Measurements from ENCODE around the gene ICA1L. TPM values are rescaled to one million over a fixed set of nuclear protein-coding genes. Genes with fewer than 3 reads are reported as not detected.

ICA1L gene
- polyA plus RNA-seq, 1 of the 3 experiments (the other 2 are of a cell fraction), result 3.7 TPM

- DNase-seq, result no peak
These were observed 100.2 kb downstream of the ICA1L start for GRCh38 chr2:202771336-202771735.

DNA sequence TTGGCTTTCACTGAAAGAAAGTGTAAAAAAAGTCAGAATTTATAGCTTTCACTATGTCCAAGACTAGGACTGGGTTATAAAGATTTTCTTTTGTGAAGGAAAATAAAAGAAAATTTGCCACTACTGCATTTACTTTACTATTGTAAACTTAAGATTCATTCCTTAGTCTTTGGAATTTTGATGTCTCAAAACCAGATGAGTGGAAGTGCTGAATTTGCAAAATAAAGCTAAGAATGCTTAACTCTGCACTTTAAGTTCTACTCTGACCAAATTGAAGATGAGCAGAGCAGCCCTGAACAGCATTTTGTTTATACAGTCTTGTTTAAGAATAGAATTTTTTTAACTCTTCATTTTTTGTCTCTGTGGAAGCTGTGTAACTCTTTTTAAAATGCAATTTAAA lies 102.4 kb downstream of the ICA1L start:
- Histone ChIP-seq H3F3A (replicated peaks; ENCODE audit: insufficient read depth) (no peaks in the 10 kb centered on the region), H2AFZ (ENCODE audit: low read depth) (no peak overlapping the region), H3K9me2 (no peaks in the 10 kb centered on the region), H3K4me3 (ENCODE audit: low read depth in 2 of 2, low read length in 1 of 2) (no peak overlapping the region), H3K79me2 (ENCODE audit: insufficient read depth) (no peaks in the 10 kb centered on the region), H3K4me1 (ENCODE audit: control insufficient read depth in 1 of 2, insufficient read depth in 2 of 2, low read depth in 1 of 2, low read length in 1 of 2) (no peaks in the 10 kb centered on the region), H4K20me1 (ENCODE audit: insufficient read depth) (no peaks in the 10 kb centered on the region), H3K4me2 (no peak overlapping the region), H3K36me3 (replicated peaks in 1 of 2; ENCODE audit: control insufficient read depth in 1 of 2, insufficient read depth in 2 of 2, low read length in 1 of 2) (peaks cover 3 to 13% of the 10 kb centered on the region in 2 experiments), H3K27me3 (ENCODE audit: insufficient read depth) (no peaks in the 10 kb centered on the region), H3K27ac (ENCODE audit: low read depth in 2 of 2, low read length in 1 of 2) (no peak overlapping the region), H3K9ac (no peak overlapping the region), H3K9me3 (no peaks in the 10 kb centered on the region)
- ChIA-PET POLR2A (no interaction called here), CTCF (interaction anchor here (1.2 kb wide), 1 partner anchor 181 kb away, joined by 4 read pairs; no protein-coding TSS in a partner anchor)
- no peak for TF ChIP-seq RXRA (IDR thresholded peaks at IDR 0.05; ENCODE audit: borderline replicate concordance, low read depth)
- no peak for TF ChIP-seq FOXM1 (IDR thresholded peaks at IDR 0.05; ENCODE audit: low read depth)
- TF ChIP-seq RFX5 (IDR thresholded peaks at IDR 0.05; ENCODE audit: low read length), result no peak
- TF ChIP-seq FOSL2 (IDR thresholded peaks at IDR 0.05; ENCODE audit: borderline replicate concordance, low read depth), result no peak
- TF ChIP-seq TCF12 (IDR thresholded peaks at IDR 0.05), result no peak
- TF ChIP-seq CTCF (IDR thresholded peaks at IDR 0.05), result no peak
- TF ChIP-seq SMC3 (IDR thresholded peaks at IDR 0.05; ENCODE audit: low read depth, low read length), result no peak
- no peak for TF ChIP-seq EZH2phosphoT487 (IDR thresholded peaks at IDR 0.05; ENCODE audit: borderline replicate concordance, low read depth)
- no peak for DNase-seq

More at GRCh38 chr2:202771336-202771735, 100.2 kb downstream of the ICA1L start:
- WGBS (ENCODE audit: low lambda C conversion rate), result 97% methylated on average over 1 of the region's 1 CpG
- POLR2A ChIA-PET, result no interaction called here
- H3K36me3 ChIP-seq (replicated peaks in 1 of 2; ENCODE audit: control insufficient read depth in 1 of 2, insufficient read depth in 2 of 2, low read length in 1 of 2), result peaks cover 3 to 17% of the 10 kb centered on the region in 2 experiments
- no peaks in the 10 kb centered on the region for H3K79me2 ChIP-seq (ENCODE audit: insufficient read depth)
- no peaks in the 10 kb centered on the region for H3K9me3 ChIP-seq
- no peaks in the 10 kb centered on the region for H3F3A ChIP-seq (replicated peaks; ENCODE audit: insufficient read depth)
- H2AFZ ChIP-seq (ENCODE audit: low read depth), result no peak overlapping the region
- H3K4me2 ChIP-seq, result no peak overlapping the region
- H4K20me1 ChIP-seq (ENCODE audit: insufficient read depth), result no peaks in the 10 kb centered on the region
- no peak overlapping the region for H3K9ac ChIP-seq
- TF ChIP-seq NRF1 (IDR thresholded peaks at IDR 0.05; ENCODE audit: low read depth, low read length) (no peak), MEF2A (IDR thresholded peaks at IDR 0.05; ENCODE audit: borderline replicate concordance, low read depth) (no peak), PBX3 (IDR thresholded peaks at IDR 0.05) (no peak), RXRA (IDR thresholded peaks at IDR 0.05; ENCODE audit: borderline replicate concordance, low read depth) (no peak), JUND (IDR thresholded peaks at IDR 0.05) (no peak), CHD2 (IDR thresholded peaks at IDR 0.05; ENCODE audit: low read length, partially characterized antibody) (no peak), MAX (IDR thresholded peaks at IDR 0.05; ENCODE audit: low read depth) (no peak), RAD21 (IDR thresholded peaks at IDR 0.05; ENCODE audit: low read length) (no peak), EZH2phosphoT487 (IDR thresholded peaks at IDR 0.05; ENCODE audit: borderline replicate concordance, low read depth) (no peak), FOXJ3 (CRISPR knock-in tag; IDR thresholded peaks at IDR 0.05) (no peak), GABPA (IDR thresholded peaks at IDR 0.05; ENCODE audit: low read depth) (no peak), NFIC (IDR thresholded peaks at IDR 0.05; ENCODE audit: borderline replicate concordance) (no peak), SIN3A (IDR thresholded peaks at IDR 0.05; ENCODE audit: borderline replicate concordance, low read depth, low read length) (no peak), POLR2AphosphoS5 (IDR thresholded peaks at IDR 0.05; ENCODE audit: low read depth, low read length) (no peak), TEAD4 (IDR thresholded peaks at IDR 0.05; ENCODE audit: borderline replicate concordance, insufficient read depth) (no peak), TAF1 (IDR thresholded peaks at IDR 0.05; ENCODE audit: borderline replicate concordance, low read depth, low read length) (no peak)
- TF ChIP-seq, protein P1, sequence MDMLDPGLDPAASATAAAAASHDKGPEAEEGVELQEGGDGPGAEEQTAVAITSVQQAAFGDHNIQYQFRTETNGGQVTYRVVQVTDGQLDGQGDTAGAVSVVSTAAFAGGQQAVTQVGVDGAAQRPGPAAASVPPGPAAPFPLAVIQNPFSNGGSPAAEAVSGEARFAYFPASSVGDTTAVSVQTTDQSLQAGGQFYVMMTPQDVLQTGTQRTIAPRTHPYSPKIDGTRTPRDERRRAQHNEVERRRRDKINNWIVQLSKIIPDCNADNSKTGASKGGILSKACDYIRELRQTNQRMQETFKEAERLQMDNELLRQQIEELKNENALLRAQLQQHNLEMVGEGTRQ (IDR thresholded peaks at IDR 0.05; ENCODE audit: borderline replicate concordance, low read depth, low read length), result no peak
- TF ChIP-seq, protein P2, sequence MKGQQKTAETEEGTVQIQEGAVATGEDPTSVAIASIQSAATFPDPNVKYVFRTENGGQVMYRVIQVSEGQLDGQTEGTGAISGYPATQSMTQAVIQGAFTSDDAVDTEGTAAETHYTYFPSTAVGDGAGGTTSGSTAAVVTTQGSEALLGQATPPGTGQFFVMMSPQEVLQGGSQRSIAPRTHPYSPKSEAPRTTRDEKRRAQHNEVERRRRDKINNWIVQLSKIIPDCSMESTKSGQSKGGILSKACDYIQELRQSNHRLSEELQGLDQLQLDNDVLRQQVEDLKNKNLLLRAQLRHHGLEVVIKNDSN (IDR thresholded peaks at IDR 0.05; ENCODE audit: borderline replicate concordance, low read depth), result no peak
- no peaks in the 10 kb centered on the region for H3K27me3 ChIP-seq (ENCODE audit: insufficient read depth)
- H3K9me2 ChIP-seq, result no peaks in the 10 kb centered on the region
- H3K27ac ChIP-seq (ENCODE audit: low read depth in 2 of 2, low read length in 1 of 2), result no peak overlapping the region
- H3K4me3 ChIP-seq (ENCODE audit: low read depth in 2 of 2, low read length in 1 of 2), result no peak overlapping the region
- CTCF ChIA-PET, result no interaction called here
- no peaks in the 10 kb centered on the region for H3K4me1 ChIP-seq (ENCODE audit: control insufficient read depth in 1 of 2, insufficient read depth in 2 of 2, low read depth in 1 of 2, low read length in 1 of 2)
